ENCODE measurements around the gene LGALS7B. TPM values are rescaled to one million over a fixed set of nuclear protein-coding genes. Genes with fewer than 3 reads are reported as not detected.
A peak's percentile ranks its signal among the peaks of the same experiment; 100 is the strongest.
"Not testable (repeated sequence)": the region's sequence is repeated elsewhere in the genome, so short reads cannot be mapped to it uniquely, and the experiment has no call there.

Gene LGALS7B
- polyA plus RNA-seq, 3 donors = not detected

GRCh38 chr19:38786572-38787265 is 2.3 kb upstream of the LGALS7B start:
- no peaks in the 10 kb centered on the region for H3K9me3 Mint-ChIP-seq
- Histone ChIP-seq H3K9ac (ENCODE audit: insufficient read depth, low read length, poor library complexity, severe bottlenecking) (no peak overlapping the region), H2AFZ (ENCODE audit: insufficient read depth, low read depth, low read length, poor library complexity, severe bottlenecking) (no peak overlapping the region), H3K79me2 (ENCODE audit: insufficient read depth, low read length) (no peaks in the 10 kb centered on the region), H3K4me3 (replicated peaks in 1 of 3; ENCODE audit: low read depth in 2 of 3, low read length in 3 of 3) (no peak overlapping the region), H3K4me1 (ENCODE audit: control insufficient read depth in 1 of 2, insufficient read depth in 2 of 2, low read length in 2 of 2) (no peaks in the 10 kb centered on the region), H3K9me3 (replicated peaks in 1 of 2; ENCODE audit: control insufficient read depth in 1 of 2, insufficient read depth in 1 of 2, low read length in 2 of 2) (no peaks in the 10 kb centered on the region), H4K20me1 (ENCODE audit: insufficient read depth, low read length) (no peaks in the 10 kb centered on the region), H3K36me3 (replicated peaks in 1 of 2; ENCODE audit: control insufficient read depth in 1 of 2, insufficient read depth in 2 of 2, low read length in 2 of 2) (no peaks in the 10 kb centered on the region), H3K4me2 (replicated peaks; ENCODE audit: extremely low read depth, low read length, poor library complexity, severe bottlenecking) (no peak overlapping the region), H3K27me3 (ENCODE audit: control insufficient read depth in 2 of 2, insufficient read depth in 2 of 2, low read length in 2 of 2) (no peaks in the 10 kb centered on the region), H3K27ac (ENCODE audit: low read depth in 1 of 2, low read length in 2 of 2) (no peak overlapping the region)
- WGBS (ENCODE audit: insufficient coverage) = 91% methylated on average over 10 of the region's 11 CpGs
- DNase-seq = no peak
- H3K4me3 Mint-ChIP-seq = no peak overlapping the region
- intact Hi-C loops (cut with micrococcal nuclease) = no loop called here
- TF ChIP-seq CTCF (IDR thresholded peaks at IDR 0.05) = no peak
- no peaks in the 10 kb centered on the region for H3K36me3 Mint-ChIP-seq
- no peak overlapping the region for H3K27ac Mint-ChIP-seq
- H3K4me1 Mint-ChIP-seq = no peaks in the 10 kb centered on the region
- H3K27me3 Mint-ChIP-seq (ENCODE audit: low read depth in 3 of 3) = peaks cover 0 to 4% (median 3%) of the 10 kb centered on the region in 3 donors

- H3K9me3 Mint-ChIP-seq; H3K27ac Mint-ChIP-seq; H3K9ac ChIP-seq (ENCODE audit: insufficient read depth, low read length, poor library complexity, severe bottlenecking); DNase-seq; H3K79me2 ChIP-seq (ENCODE audit: insufficient read depth, low read length); H3K4me1 Mint-ChIP-seq; H3K4me1 ChIP-seq (ENCODE audit: control insufficient read depth in 1 of 2, insufficient read depth in 2 of 2, low read length in 2 of 2); H4K20me1 ChIP-seq (ENCODE audit: insufficient read depth, low read length); intact Hi-C loops (cut with micrococcal nuclease); H3K9me3 ChIP-seq (replicated peaks in 1 of 2; ENCODE audit: control insufficient read depth in 1 of 2, insufficient read depth in 1 of 2, low read length in 2 of 2); H3K27ac ChIP-seq (ENCODE audit: low read depth in 1 of 2, low read length in 2 of 2); H3K27me3 Mint-ChIP-seq (ENCODE audit: low read depth in 3 of 3); H3K4me3 Mint-ChIP-seq; H3K4me2 ChIP-seq (replicated peaks; ENCODE audit: extremely low read depth, low read length, poor library complexity, severe bottlenecking); H3K27me3 ChIP-seq (ENCODE audit: control insufficient read depth in 2 of 2, insufficient read depth in 2 of 2, low read length in 2 of 2); H3K36me3 ChIP-seq (replicated peaks in 1 of 2; ENCODE audit: control insufficient read depth in 1 of 2, insufficient read depth in 2 of 2, low read length in 2 of 2); H3K36me3 Mint-ChIP-seq; H2AFZ ChIP-seq (ENCODE audit: insufficient read depth, low read depth, low read length, poor library complexity, severe bottlenecking): not testable (repeated sequence)
- 100% methylated on average over 1 of the region's 49 CpGs for WGBS (ENCODE audit: insufficient coverage)
- peak overlapping the region; percentile 14 to 32 (median 30) for H3K4me3 ChIP-seq (replicated peaks in 1 of 3; ENCODE audit: low read depth in 2 of 3, low read length in 3 of 3)
These were observed 1.8 kb downstream of the LGALS7B start for GRCh38 chr19:38790507-38791403.

GRCh38 chr19:38791451-38792064 is 2.6 kb downstream of the LGALS7B start:
- H3K27ac ChIP-seq (ENCODE audit: low read depth in 1 of 2, low read length in 2 of 2); H3K4me1 ChIP-seq (ENCODE audit: control insufficient read depth in 1 of 2, insufficient read depth in 2 of 2, low read length in 2 of 2); H3K27ac Mint-ChIP-seq; H3K9ac ChIP-seq (ENCODE audit: insufficient read depth, low read length, poor library complexity, severe bottlenecking); H3K4me3 Mint-ChIP-seq; H3K9me3 ChIP-seq (replicated peaks in 1 of 2; ENCODE audit: control insufficient read depth in 1 of 2, insufficient read depth in 1 of 2, low read length in 2 of 2); intact Hi-C loops (cut with micrococcal nuclease); H3K36me3 ChIP-seq (replicated peaks in 1 of 2; ENCODE audit: control insufficient read depth in 1 of 2, insufficient read depth in 2 of 2, low read length in 2 of 2); H3K36me3 Mint-ChIP-seq; H3K9me3 Mint-ChIP-seq; H2AFZ ChIP-seq (ENCODE audit: insufficient read depth, low read depth, low read length, poor library complexity, severe bottlenecking); DNase-seq; H3K27me3 Mint-ChIP-seq (ENCODE audit: low read depth in 3 of 3); H3K4me2 ChIP-seq (replicated peaks; ENCODE audit: extremely low read depth, low read length, poor library complexity, severe bottlenecking); H3K79me2 ChIP-seq (ENCODE audit: insufficient read depth, low read length); H3K4me1 Mint-ChIP-seq; H3K27me3 ChIP-seq (ENCODE audit: control insufficient read depth in 2 of 2, insufficient read depth in 2 of 2, low read length in 2 of 2); H4K20me1 ChIP-seq (ENCODE audit: insufficient read depth, low read length): not testable (repeated sequence)
- peak overlapping the region; percentile 14 to 32 (median 30) for H3K4me3 ChIP-seq (replicated peaks in 1 of 3; ENCODE audit: low read depth in 2 of 3, low read length in 3 of 3)
- no CpG with 5 or more reads among the region's 40 CpGs for WGBS (ENCODE audit: insufficient coverage)

Measured in CD14-positive monocyte (primary cell).